DOHH2 (cell line): ENCODE results near the gene CD36.

Source experiments
- H3F3A ChIP-seq: fragments of 200-600 bp; sonication (generic), shearing (Covaris generic); 2 replicates; pipeline ENCODE4 v1.6.0; 2016; ENCODE audit warnings: antibody characterized with exemption, mild to moderate bottlenecking; ENCODE audit not compliant: control insufficient read depth, insufficient read depth
- H3K27ac ChIP-seq: fragments of 200-600 bp; sonication (generic); 2 replicates; pipeline ENCODE4 v1.5.1; 2014; ENCODE audit warnings: low read depth, mild to moderate bottlenecking, low read length, moderate library complexity
- H3K27me3 ChIP-seq: fragments of 200-600 bp; sonication (generic); 2 replicates; pipeline ENCODE4 v1.6.1; 2014; ENCODE audit warnings: mild to moderate bottlenecking, low read length, mixed read lengths; ENCODE audit not compliant: control insufficient read depth
- H3K36me3 ChIP-seq: fragments of 200-600 bp; sonication (generic); 2 replicates; pipeline ENCODE4 v1.6.1; 2014; ENCODE audit warnings: mild to moderate bottlenecking, low read length, moderate library complexity, mixed read lengths; ENCODE audit not compliant: control insufficient read depth
- H3K4me1 ChIP-seq: fragments of 200-600 bp; sonication (generic); 2 replicates; pipeline ENCODE4 v1.6.1; 2014; ENCODE audit warnings: mild to moderate bottlenecking, low read length, mixed read lengths; ENCODE audit not compliant: control insufficient read depth
- H3K4me2 ChIP-seq: fragments of 200-600 bp; sonication (generic); 2 replicates; pipeline ENCODE4 v1.6.0; 2014; ENCODE audit warnings: mild to moderate bottlenecking, low read length, moderate library complexity
- H3K4me3 ChIP-seq: fragments of 200-600 bp; sonication (generic); 2 replicates; pipeline ENCODE4 v1.5.1; 2014; ENCODE audit warnings: mild to moderate bottlenecking, low read length, mixed read lengths
- H3K79me2 ChIP-seq: fragments of 200-600 bp; sonication (generic); 2 replicates; pipeline ENCODE4 v1.6.1; 2014; ENCODE audit warnings: mild to moderate bottlenecking, low read length, mixed read lengths; ENCODE audit not compliant: control insufficient read depth
- H3K9me2 ChIP-seq: fragments of 200-600 bp; sonication (generic); replicated peaks from 2 replicates; pipeline ENCODE4 v1.6.1; 2014; ENCODE audit warnings: mild to moderate bottlenecking, low read length, mixed read lengths; ENCODE audit not compliant: control insufficient read depth
- H3K9me3 ChIP-seq: fragments of 200-600 bp; sonication (generic); 2 replicates; pipeline ENCODE4 v1.6.1; 2014; ENCODE audit warnings: antibody characterized with exemption, low read length, mixed read lengths; ENCODE audit not compliant: control insufficient read depth, insufficient read depth
- H4K20me1 ChIP-seq: fragments of 200-600 bp; sonication (generic); 2 replicates; pipeline ENCODE4 v1.6.0; 2014; ENCODE audit warnings: low read depth, mild to moderate bottlenecking, antibody characterized with exemption, low read length, moderate library complexity; ENCODE audit not compliant: control insufficient read depth, insufficient read depth
- EZH2phosphoT487 ChIP-seq: fragments of 200-600 bp; sonication (generic); IDR thresholded peaks from 2 replicates; pipeline ENCODE4 v1.6.1; 2017; ENCODE audit warnings: borderline replicate concordance, mild to moderate bottlenecking, antibody characterized with exemption, low read length, moderate library complexity, mixed read lengths
- TF ChIP-seq, protein P1 (sequence below): fragments of 200-600 bp; sonication (generic); IDR thresholded peaks from one replicate; pipeline ENCODE4 v1.5.1; 2014; ENCODE audit warnings: antibody characterized with exemption, mild to moderate bottlenecking, low read depth, low read length; ENCODE audit not compliant: poor library complexity, severe bottlenecking

CD36 gene

GRCh38 chr7:80660939-80661338 is 22.5 kb downstream of the CD36 start:
- Histone ChIP-seq H3K27ac (no peak overlapping the region), H3K9me3 (no peaks in the 10 kb centered on the region)

DNA sequence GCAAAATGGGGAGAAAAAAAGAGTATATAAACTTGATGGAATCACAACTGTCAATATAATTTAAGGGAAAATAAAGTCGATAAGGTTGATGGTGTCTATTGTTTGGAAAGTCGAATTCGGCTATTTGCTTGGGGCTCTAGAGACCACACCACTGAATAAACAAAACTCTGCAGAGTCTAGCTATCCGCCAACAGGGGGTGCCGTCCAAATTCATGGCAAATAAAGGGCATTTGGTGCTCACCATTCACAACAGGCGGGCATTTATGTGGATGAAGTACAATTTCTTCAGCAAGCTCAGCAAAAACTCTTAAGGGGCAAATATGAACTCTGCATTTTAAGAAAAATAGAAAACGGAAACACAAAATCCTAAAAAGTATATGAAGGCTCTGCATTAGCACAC is 23.3 kb downstream of the CD36 start:
- H4K20me1 ChIP-seq: no peaks in the 10 kb centered on the region
- no peaks in the 10 kb centered on the region for H3K9me2 ChIP-seq
- H3K27ac ChIP-seq: no peak overlapping the region
- no peaks in the 10 kb centered on the region for H3F3A ChIP-seq
- no peaks in the 10 kb centered on the region for H3K79me2 ChIP-seq
- H3K4me3 ChIP-seq: no peak overlapping the region
- H3K4me2 ChIP-seq: no peak overlapping the region
- H3K36me3 ChIP-seq: no peaks in the 10 kb centered on the region
- H3K4me1 ChIP-seq: no peaks in the 10 kb centered on the region
- no peak for TF ChIP-seq EZH2phosphoT487
- TF ChIP-seq, protein P1, sequence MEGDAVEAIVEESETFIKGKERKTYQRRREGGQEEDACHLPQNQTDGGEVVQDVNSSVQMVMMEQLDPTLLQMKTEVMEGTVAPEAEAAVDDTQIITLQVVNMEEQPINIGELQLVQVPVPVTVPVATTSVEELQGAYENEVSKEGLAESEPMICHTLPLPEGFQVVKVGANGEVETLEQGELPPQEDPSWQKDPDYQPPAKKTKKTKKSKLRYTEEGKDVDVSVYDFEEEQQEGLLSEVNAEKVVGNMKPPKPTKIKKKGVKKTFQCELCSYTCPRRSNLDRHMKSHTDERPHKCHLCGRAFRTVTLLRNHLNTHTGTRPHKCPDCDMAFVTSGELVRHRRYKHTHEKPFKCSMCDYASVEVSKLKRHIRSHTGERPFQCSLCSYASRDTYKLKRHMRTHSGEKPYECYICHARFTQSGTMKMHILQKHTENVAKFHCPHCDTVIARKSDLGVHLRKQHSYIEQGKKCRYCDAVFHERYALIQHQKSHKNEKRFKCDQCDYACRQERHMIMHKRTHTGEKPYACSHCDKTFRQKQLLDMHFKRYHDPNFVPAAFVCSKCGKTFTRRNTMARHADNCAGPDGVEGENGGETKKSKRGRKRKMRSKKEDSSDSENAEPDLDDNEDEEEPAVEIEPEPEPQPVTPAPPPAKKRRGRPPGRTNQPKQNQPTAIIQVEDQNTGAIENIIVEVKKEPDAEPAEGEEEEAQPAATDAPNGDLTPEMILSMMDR: peak; percentile 11
- H3K9me3 ChIP-seq: no peaks in the 10 kb centered on the region
- H3K27me3 ChIP-seq: no peaks in the 10 kb centered on the region

More at GRCh38 chr7:80660939-80661338, 22.5 kb downstream of the CD36 start:
- no peak overlapping the region for H3K4me2 ChIP-seq
- H3K4me3 ChIP-seq: no peak overlapping the region
- no peaks in the 10 kb centered on the region for H4K20me1 ChIP-seq
- no peaks in the 10 kb centered on the region for H3K4me1 ChIP-seq
- H3K36me3 ChIP-seq: no peaks in the 10 kb centered on the region
- H3F3A ChIP-seq: no peaks in the 10 kb centered on the region
- H3K9me2 ChIP-seq: no peaks in the 10 kb centered on the region
- no peaks in the 10 kb centered on the region for H3K27me3 ChIP-seq
- no peak for TF ChIP-seq EZH2phosphoT487
- TF ChIP-seq, protein P1: no peak
- no peaks in the 10 kb centered on the region for H3K79me2 ChIP-seq

DNA sequence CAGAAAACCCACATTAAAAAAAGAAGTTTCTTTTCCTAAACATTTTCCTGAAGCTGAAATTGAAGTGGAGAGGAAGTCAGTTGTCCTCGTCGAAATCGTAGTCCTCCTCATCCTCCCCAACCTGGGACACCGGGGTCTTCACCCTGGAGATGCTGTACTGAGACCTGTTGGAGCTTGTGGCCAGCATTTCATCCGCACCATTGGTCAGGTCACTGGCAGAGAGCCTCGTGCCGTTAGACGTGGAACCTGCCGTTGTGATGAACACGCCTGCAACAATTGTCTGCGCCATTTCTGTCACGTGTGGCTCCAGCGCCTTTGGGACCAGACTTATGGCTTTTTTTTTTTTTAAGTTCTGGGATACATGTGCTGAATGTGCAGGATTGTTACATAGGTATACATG is 23.8 kb downstream of the CD36 start:
- no peaks in the 10 kb centered on the region for H3K9me3 ChIP-seq
- no peak overlapping the region for H3K4me3 ChIP-seq
- no peaks in the 10 kb centered on the region for H3K4me1 ChIP-seq
- no peaks in the 10 kb centered on the region for H4K20me1 ChIP-seq
- no peaks in the 10 kb centered on the region for H3K9me2 ChIP-seq
- no peaks in the 10 kb centered on the region for H3K79me2 ChIP-seq
- no peak overlapping the region for H3K27ac ChIP-seq
- TF ChIP-seq, protein P1: no peak
- no peak for TF ChIP-seq EZH2phosphoT487
- no peak overlapping the region for H3K4me2 ChIP-seq
- H3F3A ChIP-seq: no peaks in the 10 kb centered on the region
- no peaks in the 10 kb centered on the region for H3K27me3 ChIP-seq
- H3K36me3 ChIP-seq: no peaks in the 10 kb centered on the region

- Histone ChIP-seq H3K27ac (no peak overlapping the region), H3K9me3 (no peaks in the 10 kb centered on the region), H3K4me1 (no peaks in the 10 kb centered on the region), H3F3A (no peaks in the 10 kb centered on the region), H4K20me1 (no peaks in the 10 kb centered on the region), H3K4me2 (no peak overlapping the region), H3K4me3 (no peak overlapping the region), H3K9me2 (no peaks in the 10 kb centered on the region), H3K79me2 (no peaks in the 10 kb centered on the region), H3K27me3 (no peaks in the 10 kb centered on the region), H3K36me3 (no peaks in the 10 kb centered on the region)
- TF ChIP-seq, protein P1: no peak
- no peak for TF ChIP-seq EZH2phosphoT487
Observed at GRCh38 chr7:80665526-80665925, 27.1 kb downstream of the CD36 start.
